SK-N-SH (cell line): ENCODE data around the gene PAPSS2. TPM values are rescaled to one million over a fixed set of nuclear protein-coding genes. Genes with fewer than 3 reads are reported as not detected.

Experiments
- CTCF ChIA-PET: fragments of 300-600, 350-600 bp; formaldehyde crosslinking; extraction: SDS; loops from one replicate; lab custom pipeline; 2021; lab: Yijun Ruan, JAX
- POLR2A ChIA-PET: fragments of 350-600 bp; sonication (Branson Sonifier 250); formaldehyde crosslinking; extraction: SDS; loops from one replicate; lab custom pipeline; 2020; ENCODE audit warnings: antibody characterized with exemption, inconsistent platforms; lab: Yijun Ruan, JAX
- DNase-seq: peaks from one replicate; pipeline ENCODE4 v3.0.0; 2012
- H2AFZ ChIP-seq: fragments of 200-600 bp; sonication (generic); 2 replicates; pipeline ENCODE4 v1.8.1; 2016; ENCODE audit warnings: antibody characterized with exemption, mild to moderate bottlenecking, low read depth
- H3F3A ChIP-seq: fragments of 200-600 bp; sonication (generic); replicated peaks from 2 replicates; pipeline ENCODE3; 2016; ENCODE audit warnings: antibody characterized with exemption, mild to moderate bottlenecking; ENCODE audit not compliant: insufficient read depth
- H3K27ac ChIP-seq, 2 experiments: fragments of 200-500 bp in 1 of 2; fragments of 200-600 bp in 1 of 2; sonication (Bioruptor generic) in 1 of 2; sonication (generic), shearing (Covaris generic) in 1 of 2; 2 replicates each; pipeline versions ENCODE4 v1.5.1 to v1.6.1; 2014 to 2016; ENCODE audit warnings: low read depth in 2 of 2, inconsistent platforms in 1 of 2, low read length in 1 of 2, mild to moderate bottlenecking in 1 of 2, mixed read lengths in 1 of 2
- H3K27me3 ChIP-seq: fragments of 200-600 bp; sonication (generic), shearing (Covaris generic); 2 replicates; pipeline ENCODE4 v1.6.1; 2016; ENCODE audit warnings: mixed run types; ENCODE audit not compliant: insufficient read depth
- H3K36me3 ChIP-seq, 2 experiments: fragments of 200-500 bp in 1 of 2; fragments of 200-600 bp in 1 of 2; sonication (Bioruptor generic) in 1 of 2; sonication (generic) in 1 of 2; replicated peaks in 1 of 2; 2 replicates each; pipeline versions ENCODE3 to v1.5.1; 2014 to 2016; ENCODE audit warnings: low read length in 1 of 2, mild to moderate bottlenecking in 1 of 2; ENCODE audit not compliant: insufficient read depth in 2 of 2, control insufficient read depth in 1 of 2
- H3K4me1 ChIP-seq, 2 experiments: fragments of 200-500 bp in 1 of 2; fragments of 200-600 bp in 1 of 2; sonication (Bioruptor generic) in 1 of 2; sonication (generic), shearing (Covaris generic) in 1 of 2; 2 replicates each; pipeline versions ENCODE4 v1.5.1 to v1.6.1; 2014 to 2016; ENCODE audit warnings: low read depth in 1 of 2, low read length in 1 of 2, mixed run types in 1 of 2; ENCODE audit not compliant: insufficient read depth in 2 of 2, control insufficient read depth in 1 of 2
- H3K4me2 ChIP-seq: fragments of 200-600 bp; sonication (generic), shearing (Covaris generic); 2 replicates; pipeline ENCODE4 v1.6.1; 2017; ENCODE audit warnings: mixed run types
- H3K4me3 ChIP-seq, 2 experiments: fragments of 200-500 bp in 1 of 2; fragments of 200-600 bp in 1 of 2; sonication (Bioruptor generic) in 1 of 2; sonication (generic), shearing (Covaris generic) in 1 of 2; 2 replicates each; pipeline versions ENCODE4 v1.5.1 to v1.8.1; 2014 to 2016; ENCODE audit warnings: low read depth in 2 of 2, inconsistent platforms in 1 of 2, low read length in 1 of 2, mild to moderate bottlenecking in 1 of 2, mixed read lengths in 1 of 2, moderate library complexity in 1 of 2
- H3K79me2 ChIP-seq: fragments of 200-600 bp; sonication (generic); 2 replicates; pipeline ENCODE4 v1.8.1; 2017; ENCODE audit warnings: mild to moderate bottlenecking; ENCODE audit not compliant: insufficient read depth
- H3K9ac ChIP-seq: fragments of 200-600 bp; sonication (generic); 2 replicates; pipeline ENCODE4 v1.6.1; 2017; ENCODE audit warnings: mixed run types
- H3K9me2 ChIP-seq: fragments of 200-600 bp; sonication (generic); 2 replicates; pipeline ENCODE4 v1.6.1; 2017; ENCODE audit warnings: mixed run types
- H3K9me3 ChIP-seq: fragments of 200-600 bp; sonication (generic); 2 replicates; pipeline ENCODE4 v1.6.1; 2017; ENCODE audit warnings: mixed run types, mild to moderate bottlenecking, moderate library complexity
- H4K20me1 ChIP-seq: fragments of 200-600 bp; sonication (generic); 2 replicates; pipeline ENCODE4 v1.6.1; 2017; ENCODE audit warnings: mild to moderate bottlenecking, mixed run types; ENCODE audit not compliant: insufficient read depth
- CTCF ChIP-seq: fragments of 200-600 bp; sonication (generic); IDR thresholded peaks from 2 replicates; pipeline ENCODE4 v1.6.1; 2017; ENCODE audit warnings: antibody characterized with exemption, mild to moderate bottlenecking, moderate library complexity
- ELF1 ChIP-seq: IDR thresholded peaks from 2 replicates; pipeline ENCODE4 v1.4.0; 2012
- FOSL2 ChIP-seq: IDR thresholded peaks from 2 replicates; pipeline ENCODE4 v1.4.0; 2012; ENCODE audit warnings: low read depth, mild to moderate bottlenecking, moderate library complexity, borderline replicate concordance
- GABPA ChIP-seq: IDR thresholded peaks from 2 replicates; pipeline ENCODE4 v1.4.0; 2012; ENCODE audit warnings: low read depth, mild to moderate bottlenecking
- GATA2 ChIP-seq: sonication (generic); formaldehyde crosslinking; IDR thresholded peaks from 2 replicates; pipeline ENCODE4 v1.5.0; 2020; ENCODE audit warnings: mild to moderate bottlenecking, missing genetic modification reagents
- IRF3 ChIP-seq: fragments of 150-350 bp; IDR thresholded peaks from 2 replicates; pipeline ENCODE4 v1.6.1; 2016; ENCODE audit warnings: mild to moderate bottlenecking, low read depth, low read length
- MXI1 ChIP-seq: IDR thresholded peaks from 2 replicates; pipeline ENCODE4 v1.6.1; 2012; ENCODE audit warnings: mild to moderate bottlenecking, low read depth, low read length, improper control_type of control experiment
- RAD21 ChIP-seq: IDR thresholded peaks from 2 replicates; pipeline ENCODE4 v1.6.1; 2012; ENCODE audit warnings: mild to moderate bottlenecking, low read length
- REST ChIP-seq: IDR thresholded peaks from 2 replicates; pipeline ENCODE4 v1.6.1; 2012; ENCODE audit warnings: mild to moderate bottlenecking, low read depth, low read length, moderate library complexity
- RXRA ChIP-seq: IDR thresholded peaks from 2 replicates; pipeline ENCODE4 v1.4.0; 2012; ENCODE audit warnings: low read depth, mild to moderate bottlenecking, borderline replicate concordance
- SMC3 ChIP-seq: IDR thresholded peaks from 2 replicates; pipeline ENCODE4 v1.6.1; 2012; ENCODE audit warnings: low read depth, low read length, improper control_type of control experiment
- USF2 ChIP-seq: fragments of 150-350 bp; IDR thresholded peaks from 2 replicates; pipeline ENCODE4 v1.6.1; 2017; ENCODE audit warnings: antibody characterized with exemption, low read length, low read depth, borderline replicate concordance
- WGBS: methylation state at CpG from one replicate; pipeline ENCODE4 v1.1.6; 2017; ENCODE audit warnings: low lambda C conversion rate; 5-methylcytosine and 5-hydroxymethylcytosine counted together
- polyA plus RNA-seq, 3 experiments: library from polyadenylated mRNA; depleted of rRNA; stranded (reverse); fragments of >200 nt; gene quantifications; 2 replicates each; pipeline ENCODE4 v1.2.3, GENCODE V29; 2012

PAPSS2 gene
- polyA plus RNA-seq, 1 of the 3 experiments (the other 2 are of a cell fraction), result 50.0 TPM

GRCh38 chr10:87761153-87761552 is 101.5 kb downstream of the PAPSS2 start:
- Histone ChIP-seq H3K9me2 (no peaks in the 10 kb centered on the region), H3K9ac (no peak overlapping the region), H3K4me2 (no peak overlapping the region), H3K27ac (peak overlapping the region in 1 of 2 experiments; percentile 3; a peak in 1 of 4 replicates), H2AFZ (no peak overlapping the region), H3K36me3 (peaks cover 57 to 61% of the 10 kb centered on the region in 2 experiments), H3K27me3 (no peaks in the 10 kb centered on the region), H3K4me1 (no peaks in the 10 kb centered on the region; a peak in 1 of 4 replicates), H3K79me2 (peaks cover 12% of the 10 kb centered on the region; the same call in 1 of the 2 replicates), H4K20me1 (no peaks in the 10 kb centered on the region), H3F3A (peaks cover 11% of the 10 kb centered on the region), H3K9me3 (no peaks in the 10 kb centered on the region), H3K4me3 (no peak overlapping the region)
- CTCF ChIA-PET, result interaction anchor here (1.4 kb wide), 1 partner anchor 30 kb away, joined by 3 read pairs; no protein-coding TSS in a partner anchor
- TF ChIP-seq ELF1 (no peak), USF2 (no peak), SMC3 (no peak), FOSL2 (no peak), MXI1 (no peak), RAD21 (no peak), CTCF (no peak), REST (no peak), RXRA (no peak), GABPA (no peak), IRF3 (no peak), GATA2 (no peak)
- POLR2A ChIA-PET, result no interaction called here
- WGBS, result 97% methylated on average over 3 of the region's 4 CpGs
- no peak for DNase-seq
